Upper lobe of left lung (tissue), 4 donors: ENCODE results near the gene RENBP.

Experiments
- EP300 ChIP-seq, 4 donors: sonication (generic); formaldehyde crosslinking; IDR thresholded peaks; one replicate each; pipeline ENCODE4 v1.5.1; 2017; ENCODE audit warnings: antibody characterized with exemption in 4 of 4, control low read depth in 2 of 4
- POLR2A ChIP-seq, 4 donors: fragments of 450-650 bp; IDR thresholded peaks; one replicate each; pipeline ENCODE4 v1.5.1; 2016 to 2017; ENCODE audit warnings: antibody characterized with exemption in 4 of 4, mild to moderate bottlenecking in 2 of 4

- TF ChIP-seq POLR2A (IDR thresholded peaks at IDR 0.05) (no peak), EP300 (IDR thresholded peaks at IDR 0.05) (no peak)
Observed at GRCh38 chrX:153931748-153932147, 12.7 kb downstream of the RENBP start.
